ENCODE measurements around the gene PIK3CG.
"Not testable (repeated sequence)": the region's sequence is repeated elsewhere in the genome, so short reads cannot be mapped to it uniquely, and the experiment has no call there.

Gene PIK3CG

GRCh38 chr7:106824458-106824857 is 40.6 kb upstream of the PIK3CG start:
- ChIA-PET POLR2A (ENCODE audit: low non-redundant PET) (no interaction called here), CTCF (no interaction called here)
- TF ChIP-seq, protein P1, sequence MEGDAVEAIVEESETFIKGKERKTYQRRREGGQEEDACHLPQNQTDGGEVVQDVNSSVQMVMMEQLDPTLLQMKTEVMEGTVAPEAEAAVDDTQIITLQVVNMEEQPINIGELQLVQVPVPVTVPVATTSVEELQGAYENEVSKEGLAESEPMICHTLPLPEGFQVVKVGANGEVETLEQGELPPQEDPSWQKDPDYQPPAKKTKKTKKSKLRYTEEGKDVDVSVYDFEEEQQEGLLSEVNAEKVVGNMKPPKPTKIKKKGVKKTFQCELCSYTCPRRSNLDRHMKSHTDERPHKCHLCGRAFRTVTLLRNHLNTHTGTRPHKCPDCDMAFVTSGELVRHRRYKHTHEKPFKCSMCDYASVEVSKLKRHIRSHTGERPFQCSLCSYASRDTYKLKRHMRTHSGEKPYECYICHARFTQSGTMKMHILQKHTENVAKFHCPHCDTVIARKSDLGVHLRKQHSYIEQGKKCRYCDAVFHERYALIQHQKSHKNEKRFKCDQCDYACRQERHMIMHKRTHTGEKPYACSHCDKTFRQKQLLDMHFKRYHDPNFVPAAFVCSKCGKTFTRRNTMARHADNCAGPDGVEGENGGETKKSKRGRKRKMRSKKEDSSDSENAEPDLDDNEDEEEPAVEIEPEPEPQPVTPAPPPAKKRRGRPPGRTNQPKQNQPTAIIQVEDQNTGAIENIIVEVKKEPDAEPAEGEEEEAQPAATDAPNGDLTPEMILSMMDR (conservative IDR thresholded peaks at IDR 0.05; ENCODE audit: low read depth) = no peak
- no peak for DNase-seq (ENCODE audit: low spot score)
- H3K27ac ChIP-seq = no peak overlapping the region

DNA sequence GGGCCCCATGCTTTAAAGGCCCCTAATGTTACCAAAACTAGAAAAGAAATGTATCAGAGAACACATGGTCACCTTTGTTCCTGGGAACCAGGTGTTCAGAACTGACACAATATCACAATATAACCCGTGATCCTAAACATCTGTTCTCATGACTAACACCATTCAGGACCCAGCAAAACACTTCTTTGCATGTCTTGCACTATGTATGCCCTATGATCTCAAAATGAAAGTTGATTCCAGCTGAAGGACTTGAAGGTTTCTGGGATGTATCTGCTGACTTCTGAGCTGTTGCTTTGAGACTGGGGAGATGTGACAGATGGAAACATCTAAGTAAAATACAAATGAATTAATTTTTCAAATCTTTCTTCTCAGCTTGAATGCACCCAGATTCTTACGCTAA is 37.5 kb upstream of the PIK3CG start:
- CTCF ChIA-PET = no interaction called here
- POLR2A ChIA-PET (ENCODE audit: low non-redundant PET) = no interaction called here
- no peak for DNase-seq (ENCODE audit: low spot score)
- H3K27ac ChIP-seq = no peak overlapping the region
- TF ChIP-seq, protein P1 (conservative IDR thresholded peaks at IDR 0.05; ENCODE audit: low read depth) = no peak

GRCh38 chr7:106829496-106829895 is 35.6 kb upstream of the PIK3CG start:
- no peak for DNase-seq (ENCODE audit: low spot score)
- H3K27ac ChIP-seq = no peak overlapping the region
- TF ChIP-seq, protein P1 (conservative IDR thresholded peaks at IDR 0.05; ENCODE audit: low read depth) = no peak
- ChIA-PET CTCF (no interaction called here), POLR2A (ENCODE audit: low non-redundant PET) (no interaction called here)

GRCh38 chr7:106830896-106831295 is 34.2 kb upstream of the PIK3CG start:
- H3K27ac ChIP-seq; DNase-seq (ENCODE audit: low spot score); CTCF ChIA-PET; POLR2A ChIA-PET (ENCODE audit: low non-redundant PET): not testable (repeated sequence)

DNA sequence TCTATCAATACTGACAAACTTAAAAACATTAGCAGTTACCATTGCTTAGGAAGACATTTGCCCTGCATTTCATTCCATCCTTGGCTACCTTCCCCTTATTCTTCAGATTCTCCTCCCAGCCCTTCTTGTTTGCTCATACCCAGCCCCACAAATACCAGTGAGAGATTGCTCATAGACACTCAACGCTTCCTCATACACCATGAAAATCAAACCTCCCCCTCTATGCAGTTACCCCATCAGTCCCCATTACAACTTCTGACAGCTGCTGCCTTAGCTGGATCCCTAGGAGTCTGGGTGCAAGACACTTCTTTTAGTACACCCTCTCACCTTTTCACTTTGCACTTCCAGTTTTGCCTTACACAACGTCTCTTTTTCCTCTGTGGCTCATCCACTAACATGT is 28.3 kb upstream of the PIK3CG start:
- POLR2A ChIA-PET (ENCODE audit: low non-redundant PET) = no interaction called here

DNA sequence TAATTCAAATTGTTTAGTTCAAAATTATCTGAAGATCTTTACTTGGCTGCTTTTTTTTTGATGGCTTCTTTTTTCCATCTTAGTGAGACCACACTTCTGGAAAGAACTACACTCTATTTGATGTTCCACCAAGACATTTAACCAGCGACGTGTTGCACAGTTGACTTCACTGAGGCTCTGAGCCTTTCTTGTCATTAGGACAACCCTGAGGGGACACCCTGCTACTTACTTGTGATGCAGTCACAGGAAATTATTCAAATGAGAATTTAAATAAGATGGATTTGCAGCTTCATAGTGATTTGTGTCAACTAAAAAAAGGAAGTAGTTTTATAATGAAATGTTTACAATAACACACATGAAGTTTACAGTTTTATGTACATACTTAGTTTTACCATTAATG is 25.6 kb upstream of the PIK3CG start:
- CTCF ChIA-PET = no interaction called here
- TF ChIP-seq, protein P1 (conservative IDR thresholded peaks at IDR 0.05; ENCODE audit: low read depth) = no peak
- no peak overlapping the region for H3K27ac ChIP-seq
- POLR2A ChIA-PET (ENCODE audit: low non-redundant PET) = no interaction called here
- no peak for DNase-seq (ENCODE audit: low spot score)

More for the DNA sequence above, 28.3 kb upstream of the PIK3CG start:
- no peak overlapping the region for H3K27ac ChIP-seq
- CTCF ChIA-PET = no interaction called here
- no peak for DNase-seq (ENCODE audit: low spot score)
- TF ChIP-seq, protein P1 (conservative IDR thresholded peaks at IDR 0.05; ENCODE audit: low read depth) = no peak

DNA sequence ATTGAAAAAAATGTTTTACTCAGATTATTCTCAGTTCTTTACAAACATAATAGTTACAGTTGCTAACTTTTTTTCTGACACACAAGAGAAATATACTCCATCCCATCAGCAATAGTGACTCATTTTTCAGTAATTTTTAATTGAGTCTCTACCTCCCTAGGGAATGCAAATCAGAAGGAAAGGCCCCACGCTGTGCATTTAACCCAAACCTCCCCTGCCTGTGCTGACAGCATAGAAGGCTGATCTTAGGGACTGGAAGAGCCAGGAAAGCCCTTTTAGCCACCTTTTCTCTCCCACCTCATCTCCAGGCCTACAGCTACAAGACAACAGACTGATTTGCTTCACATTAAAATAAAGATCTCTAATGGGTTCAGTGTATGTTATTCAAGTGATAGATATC is 24.7 kb upstream of the PIK3CG start:
- POLR2A ChIA-PET (ENCODE audit: low non-redundant PET) = no interaction called here
- no peak overlapping the region for H3K27ac ChIP-seq
- TF ChIP-seq, protein P1 (conservative IDR thresholded peaks at IDR 0.05; ENCODE audit: low read depth) = no peak
- CTCF ChIA-PET = no interaction called here
- DNase-seq (ENCODE audit: low spot score) = no peak
